CD4-positive, alpha-beta memory T cell (primary cell): Measurements from ENCODE around the gene DAB2IP. TPM values are rescaled to one million over a fixed set of nuclear protein-coding genes. Genes with fewer than 3 reads are reported as not detected.

Experiments used
- CTCF ChIA-PET: fragments of 350-600 bp; sonication (Branson Sonifier 250); formaldehyde crosslinking; loops from one replicate; lab custom pipeline; 2021; ENCODE audit warnings: inconsistent platforms; ENCODE audit not compliant: partially characterized antibody; lab: Charles Lee
- POLR2A ChIA-PET: fragments of 350-600 bp; sonication (Branson Sonifier 250); formaldehyde crosslinking; loops from one replicate; lab custom pipeline; 2021; ENCODE audit not compliant: partially characterized antibody; lab: Charles Lee
- DNase-seq, 5 donors: peaks; one replicate each; pipeline versions ENCODE4 v3.0.0 to v3.0.0-alpha.2; 2020 to 2022; ENCODE audit warnings: mixed read lengths in 1 of 5
- H3K27ac ChIP-seq: one replicate; pipeline ENCODE4 v1.7.0; 2013; ENCODE audit warnings: low read depth, low read length
- H3K27me3 ChIP-seq: 2 replicates; pipeline ENCODE4 v1.7.0; 2013; ENCODE audit warnings: mild to moderate bottlenecking, low read length, moderate library complexity; ENCODE audit not compliant: insufficient read depth
- H3K36me3 ChIP-seq: 2 replicates; pipeline ENCODE4 v1.7.0; 2013; ENCODE audit warnings: mild to moderate bottlenecking, low read length, moderate library complexity; ENCODE audit not compliant: insufficient read depth
- H3K4me1 ChIP-seq: 2 replicates; pipeline ENCODE4 v1.7.0; 2013; ENCODE audit warnings: mild to moderate bottlenecking, low read length, moderate library complexity; ENCODE audit not compliant: insufficient read depth
- H3K4me3 ChIP-seq, 2 donors: one replicate each; pipeline ENCODE4 v1.7.0; 2013; ENCODE audit warnings: low read length in 2 of 2, mild to moderate bottlenecking in 1 of 2
- H3K9me3 ChIP-seq, 2 donors: one replicate each; pipeline ENCODE4 v1.7.0; 2013; ENCODE audit warnings: low read length in 2 of 2, control low read depth in 1 of 2; ENCODE audit not compliant: control insufficient read depth in 1 of 2
- H3K27ac Mint-ChIP-seq, 7 donors: one replicate each; pipeline ENCODE4 v1.8.0; 2020 to 2021; ENCODE audit warnings: mixed read lengths in 7 of 7, mild to moderate bottlenecking in 6 of 7, inconsistent platforms in 3 of 7, moderate library complexity in 3 of 7
- H3K27me3 Mint-ChIP-seq, 2 donors: one replicate each; pipeline ENCODE4 v1.8.0; 2020 to 2021; ENCODE audit warnings: mixed read lengths in 2 of 2
- H3K36me3 Mint-ChIP-seq, 2 donors: one replicate each; pipeline ENCODE4 v1.8.0; 2020 to 2021; ENCODE audit warnings: mixed read lengths in 2 of 2, inconsistent platforms in 1 of 2, mild to moderate bottlenecking in 1 of 2
- H3K4me1 Mint-ChIP-seq, 4 donors: one replicate each; pipeline ENCODE4 v1.8.0; 2020 to 2021; ENCODE audit warnings: mixed read lengths in 4 of 4, mild to moderate bottlenecking in 1 of 4
- H3K4me3 Mint-ChIP-seq, 8 donors: one replicate each; pipeline ENCODE4 v1.8.0; 2020 to 2021; ENCODE audit warnings: mixed read lengths in 8 of 8, mild to moderate bottlenecking in 7 of 8, moderate library complexity in 6 of 8, inconsistent platforms in 3 of 8
- H3K9me3 Mint-ChIP-seq, 8 donors: one replicate each; pipeline ENCODE4 v1.8.0; 2020 to 2021; ENCODE audit warnings: mixed read lengths in 8 of 8, mild to moderate bottlenecking in 5 of 8, inconsistent platforms in 3 of 8, moderate library complexity in 1 of 8
- intact Hi-C: fragments of 100-400 bp; cut with micrococcal nuclease; formaldehyde crosslinking; loops from one replicate; pipeline ENCODE4 v1.15.1; 2023
- polyA plus RNA-seq, 2 donors: library from polyadenylated mRNA; unstranded; fragments of 300-500 nt; fragmentation: Illumina TruSeq; gene quantifications; one replicate each; pipeline ENCODE4 v1.2.3, GENCODE V29; 2021
- total RNA-seq, 2 experiments: library from RNA; stranded (reverse); gene quantifications; one replicate each; pipeline ENCODE4 v1.2.3, GENCODE V29; 2021

DAB2IP gene
- total and polyA plus RNA-seq, 4 experiments from 2014 or later = not detected

DNA sequence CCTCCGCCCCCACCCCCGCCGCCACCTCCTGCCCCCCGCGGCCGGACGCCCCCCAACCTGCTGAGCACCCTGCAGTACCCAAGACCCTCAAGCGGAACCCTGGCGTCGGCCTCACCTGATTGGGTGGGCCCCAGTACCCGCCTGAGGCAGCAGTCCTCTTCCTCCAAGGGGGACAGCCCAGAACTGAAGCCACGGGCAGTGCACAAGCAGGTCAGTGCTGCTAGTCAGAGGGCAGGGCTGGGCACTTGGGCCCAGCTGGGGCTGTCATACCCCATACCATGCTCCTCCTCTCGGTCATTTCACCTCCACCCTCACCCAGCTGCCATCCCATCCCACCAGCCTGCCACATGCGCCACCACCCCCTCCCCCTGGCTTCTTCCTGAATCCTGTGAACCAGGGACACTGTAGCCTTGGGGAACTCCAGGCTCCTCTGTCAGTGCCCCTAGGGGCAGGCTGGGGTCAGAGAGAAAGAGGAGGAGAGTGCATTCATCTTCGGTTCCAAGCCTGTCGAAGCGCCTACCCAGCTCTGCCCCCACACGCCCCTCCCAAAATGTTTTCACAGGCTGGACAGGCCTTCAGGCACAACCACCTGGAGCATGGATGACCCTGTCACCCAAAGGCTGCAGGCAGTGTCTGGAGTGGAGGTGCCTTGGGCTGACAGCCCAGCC lies 122.0 kb downstream of the DAB2IP start:
- H3K27me3 ChIP-seq = no peaks in the 10 kb centered on the region
- intact Hi-C loops = no loop called here
- H3K27ac Mint-ChIP-seq = no peak overlapping the region
- no peak overlapping the region for H3K4me3 ChIP-seq
- H3K36me3 ChIP-seq = no peaks in the 10 kb centered on the region
- no peaks in the 10 kb centered on the region for H3K4me1 Mint-ChIP-seq
- ChIA-PET CTCF (no interaction called here), POLR2A (no interaction called here)
- no peaks in the 10 kb centered on the region for H3K9me3 ChIP-seq
- no peaks in the 10 kb centered on the region for H3K27me3 Mint-ChIP-seq
- H3K9me3 Mint-ChIP-seq = no peaks in the 10 kb centered on the region
- H3K4me3 Mint-ChIP-seq = no peak overlapping the region
- no peaks in the 10 kb centered on the region for H3K36me3 Mint-ChIP-seq
- H3K4me1 ChIP-seq = no peaks in the 10 kb centered on the region
- H3K27ac ChIP-seq = no peak overlapping the region
- DNase-seq = no peak

DNA sequence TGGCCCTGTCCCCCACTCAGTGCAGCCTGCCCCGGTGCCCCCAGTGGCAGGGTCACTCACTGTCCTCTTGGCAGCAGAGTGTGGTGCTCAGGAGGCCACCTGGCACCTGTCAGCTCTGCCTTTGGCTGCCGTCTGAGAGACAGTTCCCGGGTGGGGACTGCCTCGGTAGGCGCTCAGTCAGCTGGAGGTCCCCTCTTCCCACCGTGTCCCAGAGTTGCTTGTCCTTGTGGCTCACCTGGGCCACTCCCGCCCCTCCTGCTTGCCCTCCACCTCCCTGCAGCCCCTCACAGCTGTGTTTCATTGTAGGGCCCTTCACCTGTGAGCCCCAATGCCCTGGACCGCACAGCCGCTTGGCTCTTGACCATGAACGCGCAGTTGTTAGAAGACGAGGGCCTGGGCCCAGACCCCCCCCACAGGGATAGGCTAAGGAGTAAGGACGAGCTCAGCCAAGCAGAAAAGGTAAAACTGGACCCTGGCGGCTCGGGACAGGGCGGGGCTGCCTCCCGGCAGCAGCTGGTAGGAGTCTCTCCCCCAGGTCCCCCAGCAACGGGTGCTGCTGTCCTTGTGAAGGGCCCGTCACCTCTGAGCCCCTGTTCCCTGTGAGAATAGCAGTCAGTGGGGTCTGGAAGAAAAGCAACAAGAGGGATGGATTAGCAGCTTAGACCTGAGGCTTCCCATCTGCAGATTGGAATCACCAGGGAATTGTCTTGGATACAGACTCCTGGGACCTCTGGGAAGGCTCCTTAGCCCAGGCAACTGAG lies 122.7 kb downstream of the DAB2IP start:
- Mint-ChIP-seq H3K27me3 (no peaks in the 10 kb centered on the region), H3K36me3 (no peaks in the 10 kb centered on the region), H3K4me3 (no peak overlapping the region), H3K9me3 (peaks cover 0 to 5% (median 0%) of the 10 kb centered on the region in 8 donors), H3K27ac (no peak overlapping the region), H3K4me1 (no peaks in the 10 kb centered on the region)
- ChIA-PET CTCF (no interaction called here), POLR2A (no interaction called here)
- DNase-seq = no peak
- Histone ChIP-seq H3K4me1 (no peaks in the 10 kb centered on the region), H3K36me3 (no peaks in the 10 kb centered on the region), H3K9me3 (no peaks in the 10 kb centered on the region), H3K4me3 (no peak overlapping the region), H3K27me3 (no peaks in the 10 kb centered on the region), H3K27ac (no peak overlapping the region)
- intact Hi-C loops = no loop called here

DNA sequence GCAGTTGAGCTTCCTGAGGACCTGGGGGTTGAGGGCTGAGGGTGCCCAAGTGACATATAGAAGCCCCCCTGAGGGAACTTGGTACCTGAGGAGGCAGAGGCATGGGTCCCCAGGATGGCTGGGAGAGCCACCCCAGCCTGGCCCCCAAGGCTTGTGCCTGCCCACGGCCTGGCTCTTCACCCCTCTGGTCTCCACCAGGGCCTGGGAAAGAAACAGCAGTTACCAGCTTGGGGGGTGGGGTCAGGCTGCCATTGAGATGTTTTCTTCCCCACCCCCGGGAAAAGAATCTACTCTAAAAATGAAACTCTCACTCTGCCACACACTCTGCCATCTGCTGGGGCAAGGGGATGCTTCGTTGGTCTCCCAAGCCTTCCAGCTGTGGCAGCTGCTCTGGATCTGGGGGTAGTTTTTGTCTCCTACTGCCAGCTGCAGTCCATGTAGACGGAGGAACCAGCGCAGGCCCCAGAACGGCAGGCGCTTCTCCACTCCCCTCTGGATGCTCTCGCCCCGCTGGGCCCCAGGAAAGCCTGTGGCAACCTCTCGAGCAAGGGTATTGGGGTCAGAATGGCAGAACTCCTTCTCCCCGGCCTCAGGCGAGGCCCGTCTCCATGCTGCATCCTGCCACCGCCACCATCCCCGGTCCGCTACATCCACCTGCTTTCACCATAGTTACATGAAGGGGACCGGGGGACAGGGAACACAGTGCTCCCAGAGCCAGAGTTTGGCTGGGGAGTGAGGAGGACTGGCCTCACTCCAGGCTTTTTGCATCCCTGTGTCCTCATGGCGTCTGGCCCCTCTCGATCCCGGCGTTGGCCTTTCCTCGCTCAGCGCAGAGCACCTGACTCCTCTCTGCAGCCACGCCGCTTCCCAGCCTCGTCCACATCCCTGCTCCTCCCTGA lies 123.5 kb downstream of the DAB2IP start:
- no peaks in the 10 kb centered on the region for H3K4me1 ChIP-seq
- Mint-ChIP-seq H3K27me3 (peaks cover 0 to 3% of the 10 kb centered on the region in 2 donors), H3K27ac (no peak overlapping the region), H3K9me3 (peaks cover 0 to 7% (median 2%) of the 10 kb centered on the region in 8 donors), H3K4me3 (no peak overlapping the region), H3K4me1 (no peaks in the 10 kb centered on the region), H3K36me3 (no peaks in the 10 kb centered on the region)
- no peaks in the 10 kb centered on the region for H3K9me3 ChIP-seq
- no peak overlapping the region for H3K4me3 ChIP-seq
- ChIA-PET POLR2A (no interaction called here), CTCF (no interaction called here)
- H3K27me3 ChIP-seq = no peaks in the 10 kb centered on the region
- H3K27ac ChIP-seq = no peak overlapping the region
- no peak for DNase-seq
- intact Hi-C loops = no loop called here
- H3K36me3 ChIP-seq = no peaks in the 10 kb centered on the region

DNA sequence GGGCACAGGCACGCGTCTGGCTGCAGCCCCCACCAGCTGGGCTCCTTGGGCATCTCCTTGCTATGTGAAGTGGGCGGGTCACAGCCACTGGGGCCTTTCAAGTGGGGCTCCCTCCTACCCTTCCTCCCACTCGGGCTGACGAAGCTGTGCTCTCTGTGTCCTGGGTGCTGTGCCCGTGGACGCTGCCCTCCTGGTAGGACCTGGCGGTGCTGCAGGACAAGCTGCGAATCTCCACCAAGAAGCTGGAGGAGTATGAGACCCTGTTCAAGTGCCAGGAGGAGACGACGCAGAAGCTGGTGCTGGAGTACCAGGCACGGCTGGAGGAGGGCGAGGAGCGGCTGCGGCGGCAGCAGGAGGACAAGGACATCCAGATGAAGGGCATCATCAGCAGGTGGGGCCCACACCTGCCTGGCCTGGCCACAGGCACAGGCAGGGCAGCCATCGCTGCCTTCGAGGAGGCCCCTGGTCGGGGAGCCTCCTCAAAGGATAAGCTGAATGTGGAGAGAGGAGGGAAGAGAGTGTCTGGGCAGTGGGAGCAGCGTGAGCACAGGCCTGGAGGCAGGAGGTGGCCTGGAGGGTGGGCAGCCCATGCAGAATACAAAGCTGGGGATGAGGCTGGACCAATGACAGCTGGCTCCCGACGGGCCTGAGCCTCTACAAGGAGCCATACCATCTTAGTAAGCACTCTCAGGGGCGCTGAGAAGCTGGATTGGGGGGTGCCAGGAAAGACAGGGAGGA lies 124.7 kb downstream of the DAB2IP start:
- Mint-ChIP-seq H3K4me3 (no peak overlapping the region), H3K36me3 (no peaks in the 10 kb centered on the region), H3K9me3 (peaks cover 0 to 7% (median 2%) of the 10 kb centered on the region in 8 donors), H3K4me1 (no peaks in the 10 kb centered on the region), H3K27me3 (peaks cover 2 to 6% of the 10 kb centered on the region in 2 donors), H3K27ac (no peak overlapping the region)
- H3K27me3 ChIP-seq = no peaks in the 10 kb centered on the region
- no peak overlapping the region for H3K27ac ChIP-seq
- no peaks in the 10 kb centered on the region for H3K4me1 ChIP-seq
- DNase-seq = no peak
- H3K4me3 ChIP-seq = no peak overlapping the region
- ChIA-PET POLR2A (no interaction called here), CTCF (no interaction called here)
- no peaks in the 10 kb centered on the region for H3K36me3 ChIP-seq
- H3K9me3 ChIP-seq = no peaks in the 10 kb centered on the region
- intact Hi-C loops = no loop called here

DNA sequence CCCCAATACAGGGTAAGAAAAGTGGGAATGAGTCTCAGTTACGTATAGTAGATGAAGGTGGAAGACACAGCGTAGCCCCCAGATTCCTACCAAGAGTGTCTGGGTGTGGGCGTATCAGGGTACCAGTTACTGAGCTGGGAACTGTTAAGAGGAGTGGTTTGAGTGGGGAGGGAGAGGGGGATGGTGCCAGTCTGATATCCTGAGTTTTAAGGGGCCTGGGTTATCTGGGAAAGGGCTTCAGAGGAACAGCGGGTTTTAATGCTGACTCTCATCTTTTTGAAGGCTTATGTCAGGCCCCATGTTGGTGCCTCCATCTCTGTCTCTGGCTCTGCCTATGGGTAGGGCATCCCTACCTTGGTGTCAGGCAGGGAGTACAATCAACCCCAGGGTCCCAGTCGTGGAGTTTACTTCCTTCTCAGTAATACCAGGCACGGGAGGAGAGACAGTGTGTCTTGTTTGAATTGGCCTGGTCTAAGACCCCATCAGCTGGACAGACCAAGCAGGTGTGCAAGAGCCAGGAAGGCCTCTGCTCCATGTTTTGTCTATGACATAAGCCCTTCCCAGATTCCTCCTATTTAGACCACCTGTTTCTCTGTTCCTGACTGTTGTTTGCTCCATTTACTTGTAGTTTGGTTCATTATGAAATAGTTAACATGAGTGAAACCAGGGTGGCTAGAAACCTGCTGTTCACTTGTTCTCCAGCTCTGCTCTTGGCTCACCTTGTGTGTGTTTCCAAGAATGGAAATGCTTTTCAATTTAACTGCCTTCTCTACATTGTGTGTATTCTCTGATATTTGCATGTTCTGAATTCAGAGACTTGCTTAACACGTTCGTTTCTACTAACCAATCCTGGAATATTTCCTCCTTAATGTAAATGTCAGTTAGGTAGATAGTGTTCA lies 125.6 kb downstream of the DAB2IP start:
- POLR2A ChIA-PET = no interaction called here
- H3K36me3 Mint-ChIP-seq = no peaks in the 10 kb centered on the region
- Histone ChIP-seq H3K36me3 (no peaks in the 10 kb centered on the region), H3K27ac (no peak overlapping the region), H3K4me1 (no peaks in the 10 kb centered on the region), H3K27me3 (no peaks in the 10 kb centered on the region), H3K4me3 (no peak overlapping the region), H3K9me3 (no peaks in the 10 kb centered on the region)
- intact Hi-C loops = no loop called here
- H3K27ac Mint-ChIP-seq = no peak overlapping the region
- H3K4me1 Mint-ChIP-seq = no peaks in the 10 kb centered on the region
- peaks cover 0 to 7% (median 2%) of the 10 kb centered on the region in 8 donors for H3K9me3 Mint-ChIP-seq
- peaks cover 3 to 8% of the 10 kb centered on the region in 2 donors for H3K27me3 Mint-ChIP-seq
- no peak overlapping the region for H3K4me3 Mint-ChIP-seq
- CTCF ChIA-PET = no interaction called here
- DNase-seq = no peak

DNA sequence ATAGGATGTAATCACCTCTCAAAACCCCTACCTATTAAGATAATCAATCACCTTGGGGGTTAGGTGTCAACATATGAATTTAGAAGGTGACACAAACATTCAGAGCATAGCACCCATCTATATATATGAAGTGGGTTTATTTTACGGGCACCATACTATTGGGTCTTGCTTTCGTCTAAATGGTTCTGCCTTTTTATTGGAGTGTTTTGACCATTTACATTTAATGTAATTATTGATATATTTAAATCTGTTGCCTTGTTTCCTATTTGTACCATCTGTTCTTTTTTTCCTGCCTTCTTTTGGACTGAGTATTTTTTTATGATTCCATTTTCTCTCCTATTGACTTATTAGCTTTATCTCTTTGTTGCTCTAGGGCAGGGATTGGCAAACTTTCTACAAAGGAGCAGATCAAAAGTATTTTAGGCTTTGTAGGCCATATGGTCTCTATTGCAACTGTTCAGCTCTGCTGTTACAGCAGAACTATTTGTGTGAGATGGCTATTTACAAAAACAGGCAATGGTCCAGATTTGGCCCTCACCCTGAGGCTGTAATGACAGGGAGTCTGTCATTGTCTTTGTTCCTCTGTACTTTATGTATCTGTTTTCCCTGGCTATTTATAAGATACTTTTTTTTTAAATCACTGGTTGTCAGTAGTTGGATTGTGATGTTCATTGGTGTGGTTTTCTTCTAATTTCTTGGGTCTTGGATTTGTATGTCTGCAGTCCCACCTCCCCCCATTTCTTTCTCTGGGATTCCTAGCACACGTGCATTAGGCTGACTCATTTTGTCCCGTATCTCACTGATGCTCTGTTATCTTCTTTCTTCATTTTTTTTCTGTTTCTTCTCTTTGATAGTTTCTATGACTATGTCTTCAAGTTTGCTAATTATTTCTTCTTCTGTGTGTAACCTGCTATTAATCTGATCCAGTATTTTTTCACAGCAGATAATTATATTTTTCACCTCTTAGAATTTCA lies 127.1 kb downstream of the DAB2IP start:
- no peaks in the 10 kb centered on the region for H3K36me3 ChIP-seq
- no peak overlapping the region for H3K4me3 Mint-ChIP-seq
- ChIA-PET POLR2A (no interaction called here), CTCF (no interaction called here)
- no peak for DNase-seq
- H3K4me1 ChIP-seq = no peaks in the 10 kb centered on the region
- H3K27ac Mint-ChIP-seq = no peak overlapping the region
- H3K9me3 ChIP-seq = no peaks in the 10 kb centered on the region
- H3K9me3 Mint-ChIP-seq = peaks cover 0 to 7% (median 2%) of the 10 kb centered on the region in 8 donors
- intact Hi-C loops = no loop called here
- no peaks in the 10 kb centered on the region for H3K36me3 Mint-ChIP-seq
- no peak overlapping the region for H3K27ac ChIP-seq
- H3K27me3 Mint-ChIP-seq = peaks cover 8 to 10% of the 10 kb centered on the region in 2 donors
- H3K4me3 ChIP-seq = no peak overlapping the region
- no peaks in the 10 kb centered on the region for H3K4me1 Mint-ChIP-seq
- no peaks in the 10 kb centered on the region for H3K27me3 ChIP-seq
